B cell (primary cell): Measurements from ENCODE around the gene KRI1. TPM values are rescaled to one million over a fixed set of nuclear protein-coding genes. Genes with fewer than 3 reads are reported as not detected.

Experiments
- ATAC-seq: fragments of 200-7000 bp; cut with Tn5 transposase; one replicate; pipeline ENCODE4 v1.10.0; 2021; ENCODE audit warnings: low read depth, mild to moderate bottlenecking, moderate number of reproducible peaks, moderate library complexity
- CTCF ChIA-PET: fragments of 350-600 bp; sonication (Branson Sonifier 250); formaldehyde crosslinking; loops from one replicate; lab custom pipeline; 2021; ENCODE audit warnings: antibody characterized with exemption, inconsistent platforms; lab: Charles Lee
- POLR2A ChIA-PET: fragments of 350-600 bp; sonication (Branson Sonifier 250); formaldehyde crosslinking; loops from one replicate; lab custom pipeline; 2021; ENCODE audit warnings: antibody characterized with exemption; lab: Charles Lee
- DNase-seq: peaks from one replicate; pipeline ENCODE4 v3.0.0; 2013
- H2AFZ ChIP-seq: 2 replicates; pipeline ENCODE4 v1.6.1; 2012; ENCODE audit warnings: mild to moderate bottlenecking, low read depth, low read length; ENCODE audit not compliant: insufficient read depth, poor library complexity, severe bottlenecking
- H3K27ac ChIP-seq, 2 donors: 1 replicate in 1 of 2; 2 replicates in 1 of 2; pipeline ENCODE4 v1.5.1; 2012 to 2013; ENCODE audit warnings: low read length in 2 of 2, mild to moderate bottlenecking in 2 of 2, moderate library complexity in 1 of 2
- H3K27me3 ChIP-seq, 4 experiments: fragments of 200-600 bp in 1 of 4; sonication (generic) in 1 of 4; replicated peaks in 1 of 4; 1 replicate in 2 of 4; 2 replicates in 2 of 4; pipeline versions ENCODE4 v1.6.1 to v1.7.0; 2013 to 2016; ENCODE audit warnings: low read length in 3 of 4, mild to moderate bottlenecking in 2 of 4, mixed read lengths in 1 of 4, moderate library complexity in 1 of 4; ENCODE audit not compliant: insufficient read depth in 4 of 4, control insufficient read depth in 3 of 4; ENCODE audit errors: control extremely low read depth in 1 of 4
- H3K36me3 ChIP-seq, 2 experiments: replicated peaks in 1 of 2; 1 replicate in 1 of 2; 2 replicates in 1 of 2; pipeline versions ENCODE4 v1.6.1 to v1.7.1; 2013; ENCODE audit warnings: low read length in 1 of 2; ENCODE audit not compliant: insufficient read depth in 2 of 2, control insufficient read depth in 1 of 2; ENCODE audit errors: control extremely low read depth in 1 of 2, extremely low read depth in 1 of 2
- H3K4me1 ChIP-seq, 2 donors: fragments of 200-600 bp in 1 of 2; sonication (generic) in 1 of 2; 1 replicate in 1 of 2; 2 replicates in 1 of 2; pipeline versions ENCODE4 v1.5.1 to v1.6.1; 2013 to 2017; ENCODE audit warnings: low read length in 2 of 2; ENCODE audit not compliant: control insufficient read depth in 2 of 2, insufficient read depth in 2 of 2
- H3K4me2 ChIP-seq: replicated peaks from 2 replicates; pipeline ENCODE3; 2012; ENCODE audit warnings: mild to moderate bottlenecking, low read depth, low read length; ENCODE audit not compliant: poor library complexity, severe bottlenecking
- H3K4me3 ChIP-seq, 5 experiments: fragments of 200-600 bp in 1 of 5; sonication (generic) in 1 of 5; 1 replicate in 3 of 5; 2 replicates in 2 of 5; pipeline versions ENCODE4 v1.5.1 to v1.7.0; 2011 to 2016; ENCODE audit warnings: low read length in 4 of 5, mild to moderate bottlenecking in 4 of 5, low read depth in 2 of 5, control low read depth in 1 of 5, moderate library complexity in 1 of 5; ENCODE audit not compliant: insufficient read depth in 1 of 5; ENCODE audit errors: control extremely low read depth in 1 of 5, extremely low read depth in 1 of 5
- H3K79me2 ChIP-seq: fragments of 200-600 bp; sonication (generic); one replicate; pipeline ENCODE4 v1.6.0; 2016; ENCODE audit warnings: low read length; ENCODE audit not compliant: control insufficient read depth, insufficient read depth
- H3K9ac ChIP-seq: fragments of 200-600 bp; sonication (generic); 2 replicates; pipeline ENCODE4 v1.6.1; 2017; ENCODE audit warnings: mild to moderate bottlenecking, low read length, moderate library complexity
- H3K9me3 ChIP-seq, 3 donors: one replicate each; pipeline versions ENCODE4 v1.6.1 to v1.7.1; 2013; ENCODE audit warnings: low read length in 2 of 3; ENCODE audit not compliant: control insufficient read depth in 2 of 3, insufficient read depth in 1 of 3; ENCODE audit errors: control extremely low read depth in 1 of 3
- H4K20me1 ChIP-seq: 2 replicates; pipeline ENCODE4 v1.6.0; 2012; ENCODE audit warnings: mild to moderate bottlenecking, low read length; ENCODE audit not compliant: insufficient read depth, control insufficient read depth, poor library complexity, severe bottlenecking
- H3K27ac Mint-ChIP-seq: one replicate; pipeline ENCODE4 v1.8.0; 2021; ENCODE audit warnings: mixed read lengths
- H3K27me3 Mint-ChIP-seq: one replicate; pipeline ENCODE4 v1.8.0; 2021; ENCODE audit warnings: mixed read lengths
- H3K4me1 Mint-ChIP-seq: one replicate; pipeline ENCODE4 v1.8.0; 2021; ENCODE audit warnings: mixed read lengths
- H3K4me3 Mint-ChIP-seq: one replicate; pipeline ENCODE4 v1.8.0; 2021; ENCODE audit warnings: mixed read lengths
- H3K9me3 Mint-ChIP-seq: one replicate; pipeline ENCODE4 v1.8.0; 2022; ENCODE audit warnings: mixed read lengths; ENCODE audit not compliant: insufficient read depth
- CTCF ChIP-seq: fragments of 200-600 bp; IDR thresholded peaks from one replicate; pipeline ENCODE4 v1.8.0; 2022; ENCODE audit warnings: antibody characterized with exemption, mild to moderate bottlenecking
- EZH2 ChIP-seq: IDR thresholded peaks from 2 replicates; pipeline ENCODE4 v1.6.1; 2012; ENCODE audit warnings: borderline replicate concordance, low read depth, mild to moderate bottlenecking, moderate library complexity, low read length; ENCODE audit not compliant: insufficient read depth, poor library complexity, severe bottlenecking
- WGBS: methylation state at CpG from one replicate; pipeline ENCODE4 v1.1.5; 2013; ENCODE audit warnings: missing lambda C conversion rate; ENCODE audit not compliant: insufficient coverage; 5-methylcytosine and 5-hydroxymethylcytosine counted together
- intact Hi-C: fragments of 100-400 bp; cut with micrococcal nuclease; formaldehyde crosslinking; loops from one replicate; pipeline ENCODE4 v1.10.0; 2022
- polyA plus RNA-seq: library from polyadenylated mRNA; depleted of rRNA; stranded (reverse); fragments of >200 nt; gene quantifications from 2 replicates; pipeline ENCODE4 v1.2.3, GENCODE V29; 2012
- total RNA-seq, 2 donors: library from RNA; stranded (reverse); fragments of 120-200 nt in 1 of 2; gene quantifications; 1 replicate in 1 of 2; 2 replicates in 1 of 2; pipeline versions ENCODE4 v1.2.3 to v1.2.4, GENCODE V29; 2013 to 2022

KRI1 gene
- total and polyA plus RNA-seq, 2 donors (not counting 1 experiment from before 2014, with no cell fraction given): 46.7 to 62.8 TPM

GRCh38 chr19:10577951-10578350 lies 12.1 kb upstream of the KRI1 start:
- H3K27ac ChIP-seq: no peak overlapping the region
- H2AFZ ChIP-seq: no peak overlapping the region
- Mint-ChIP-seq H3K27ac (no peak overlapping the region), H3K4me3 (no peak overlapping the region), H3K9me3 (no peaks in the 10 kb centered on the region), H3K4me1 (peaks cover 9% of the 10 kb centered on the region), H3K27me3 (no peaks in the 10 kb centered on the region)
- intact Hi-C loops: no loop called here
- H4K20me1 ChIP-seq: no peaks in the 10 kb centered on the region
- peaks cover 9% of the 10 kb centered on the region for H3K79me2 ChIP-seq
- TF ChIP-seq EZH2: no peak
- TF ChIP-seq CTCF: no peak
- DNase-seq (no peak), ATAC-seq (no peak)
- 97% methylated on average over 6 of the region's 6 CpGs for WGBS
- H3K4me3 ChIP-seq: no peak overlapping the region
- H3K9me3 ChIP-seq: no peaks in the 10 kb centered on the region
- H3K36me3 ChIP-seq: no peaks in the 10 kb centered on the region
- ChIA-PET POLR2A (no interaction called here), CTCF (interaction anchor here (0.6 to 9.2 kb wide), 3 partner anchors 12 to 121 kb away, joined by 3 to 464 read pairs (median 4); partner anchors contain the start of gene KRI1)
- H3K4me1 ChIP-seq: peaks cover 4 to 8% of the 10 kb centered on the region in 2 donors
- H3K27me3 ChIP-seq: no peaks in the 10 kb centered on the region
- H3K4me2 ChIP-seq: no peak overlapping the region
- H3K9ac ChIP-seq: no peak overlapping the region

GRCh38 chr19:10575011-10575716 lies 9.4 kb upstream of the KRI1 start:
- no peaks in the 10 kb centered on the region for H3K36me3 ChIP-seq
- no peak overlapping the region for H3K4me3 Mint-ChIP-seq
- 83% methylated on average over 3 of the region's 6 CpGs for WGBS
- H3K4me1 Mint-ChIP-seq: peaks cover 4% of the 10 kb centered on the region
- no peaks in the 10 kb centered on the region for H3K9me3 Mint-ChIP-seq
- intact Hi-C loops: no loop called here
- no peak overlapping the region for H3K9ac ChIP-seq
- H3K27me3 Mint-ChIP-seq: no peaks in the 10 kb centered on the region
- H3K9me3 ChIP-seq: no peaks in the 10 kb centered on the region
- H3K27ac ChIP-seq: no peak overlapping the region
- DNase-seq (no peak), ATAC-seq (no peak)
- no peaks in the 10 kb centered on the region for H4K20me1 ChIP-seq
- no peak overlapping the region for H2AFZ ChIP-seq
- H3K4me1 ChIP-seq: peaks cover 0 to 4% of the 10 kb centered on the region in 2 donors
- POLR2A ChIA-PET: interaction anchor here (0.7 kb wide), 1 partner anchor 71 kb away, joined by 3 read pairs; no protein-coding TSS in a partner anchor
- no peak overlapping the region for H3K27ac Mint-ChIP-seq
- H3K27me3 ChIP-seq: no peaks in the 10 kb centered on the region
- TF ChIP-seq EZH2: no peak
- no peak for TF ChIP-seq CTCF
- CTCF ChIA-PET: interaction anchor here (0.8 to 12.0 kb wide), 5 partner anchors 29 to 92 kb away, joined by 3 to 102 read pairs (median 7); no protein-coding TSS in a partner anchor
- H3K79me2 ChIP-seq: peaks cover 3% of the 10 kb centered on the region
- H3K4me3 ChIP-seq: no peak overlapping the region
- no peak overlapping the region for H3K4me2 ChIP-seq
